OCI-LY7 (cell line): ENCODE data around the gene CORO7. TPM values are rescaled to one million over a fixed set of nuclear protein-coding genes. Genes with fewer than 3 reads are reported as not detected.

ENCODE experiments used
- BruUV-seq: library from RNA; stranded (reverse); fragments of 400-500 nt; replicated peaks from 2 replicates; lab custom pipeline; 2021; lab: Mats Ljungman, UMichigan
- CTCF ChIA-PET: fragments of 300-600 bp; sonication (Branson Sonifier 250); formaldehyde crosslinking; loops from one replicate; lab custom pipeline; 2022; ENCODE audit warnings: antibody characterized with exemption; ENCODE audit not compliant: unreplicated experiment; lab: Charles Lee
- POLR2A ChIA-PET: fragments of 300-600 bp; sonication (Branson Sonifier 250); formaldehyde crosslinking; loops from one replicate; lab custom pipeline; 2022; ENCODE audit warnings: antibody characterized with exemption; lab: Charles Lee
- DNase-seq: peaks from one replicate; pipeline ENCODE4 v3.0.0-alpha.2; 2015; ENCODE audit warnings: low spot score
- H2AFZ ChIP-seq: fragments of 200-600 bp; sonication (generic), shearing (Covaris generic); 2 replicates; pipeline ENCODE4 v1.6.1; 2014; ENCODE audit warnings: mild to moderate bottlenecking, antibody characterized with exemption, low read length, moderate library complexity
- H3K27ac ChIP-seq: fragments of 200-600 bp; sonication (generic); 2 replicates; pipeline ENCODE4 v1.5.1; 2014; ENCODE audit warnings: mixed run types, low read depth, mild to moderate bottlenecking, moderate library complexity, low read length, inconsistent platforms; ENCODE audit not compliant: poor library complexity, severe bottlenecking
- H3K36me3 ChIP-seq: fragments of 200-600 bp; sonication (generic); 2 replicates; pipeline ENCODE4 v1.6.1; 2014; ENCODE audit warnings: mild to moderate bottlenecking, antibody characterized with exemption, low read length, moderate library complexity, mixed read lengths; ENCODE audit not compliant: insufficient read depth
- H3K4me1 ChIP-seq: fragments of 200-600 bp; sonication (generic); 2 replicates; pipeline ENCODE4 v1.5.1; 2014; ENCODE audit warnings: mild to moderate bottlenecking, low read length; ENCODE audit not compliant: insufficient read depth, poor library complexity, severe bottlenecking
- H3K4me2 ChIP-seq: fragments of 200-600 bp; sonication (generic); 2 replicates; pipeline ENCODE4 v1.6.1; 2014; ENCODE audit warnings: mild to moderate bottlenecking, low read length
- H3K4me3 ChIP-seq: fragments of 200-600 bp; sonication (generic); 2 replicates; pipeline ENCODE4 v1.5.1; 2014; ENCODE audit warnings: mild to moderate bottlenecking, low read depth, low read length; ENCODE audit not compliant: poor library complexity, severe bottlenecking
- H3K79me2 ChIP-seq: fragments of 200-600 bp; sonication (generic); 2 replicates; pipeline ENCODE4 v1.6.1; 2016; ENCODE audit warnings: low read depth, mild to moderate bottlenecking, low read length, moderate library complexity, mixed read lengths; ENCODE audit not compliant: insufficient read depth
- H3K9me2 ChIP-seq: fragments of 200-600 bp; sonication (generic); 2 replicates; pipeline ENCODE4 v1.6.1; 2016; ENCODE audit warnings: mild to moderate bottlenecking, low read length, mixed read lengths; ENCODE audit not compliant: insufficient read depth
- H3K9me3 ChIP-seq: fragments of 200-600 bp; sonication (generic); 2 replicates; pipeline ENCODE4 v1.6.1; 2014; ENCODE audit warnings: mild to moderate bottlenecking, mixed run types, low read length, mixed read lengths
- H4K20me1 ChIP-seq: fragments of 200-600 bp; sonication (generic); 2 replicates; pipeline ENCODE4 v1.6.1; 2014; ENCODE audit warnings: mild to moderate bottlenecking, antibody characterized with exemption, low read length, moderate library complexity, mixed read lengths; ENCODE audit not compliant: insufficient read depth
- EZH2phosphoT487 ChIP-seq: fragments of 200-600 bp; sonication (generic); IDR thresholded peaks from 2 replicates; pipeline ENCODE4 v1.6.1; 2018; ENCODE audit warnings: low read depth, borderline replicate concordance, mild to moderate bottlenecking, mixed run types, antibody characterized with exemption, low read length, moderate library complexity, mixed read lengths
- intact Hi-C: fragments of 100-400 bp; cut with micrococcal nuclease; formaldehyde crosslinking; loops from one replicate; pipeline ENCODE4 v1.10.0; 2022; ENCODE audit not compliant: unreplicated experiment
- total RNA-seq, 2 experiments: library from RNA; depleted of rRNA in 1 of 2; stranded (reverse); fragments of >200 nt in 1 of 2; shearing (Covaris generic) in 1 of 2; gene quantifications; 2 replicates each; pipeline ENCODE4 v1.2.3, GENCODE V29; 2014 to 2022
- TF ChIP-seq, protein P1 (sequence below): fragments of 200-600 bp; sonication (generic); conservative IDR thresholded peaks from 2 replicates; pipeline ENCODE4 v1.5.1; 2014; ENCODE audit warnings: mild to moderate bottlenecking, antibody characterized with exemption, low read length, moderate library complexity, mixed read lengths

Gene CORO7
- total RNA-seq, 2 experiments from 2014 or later = 77.2 to 112 TPM

DNA sequence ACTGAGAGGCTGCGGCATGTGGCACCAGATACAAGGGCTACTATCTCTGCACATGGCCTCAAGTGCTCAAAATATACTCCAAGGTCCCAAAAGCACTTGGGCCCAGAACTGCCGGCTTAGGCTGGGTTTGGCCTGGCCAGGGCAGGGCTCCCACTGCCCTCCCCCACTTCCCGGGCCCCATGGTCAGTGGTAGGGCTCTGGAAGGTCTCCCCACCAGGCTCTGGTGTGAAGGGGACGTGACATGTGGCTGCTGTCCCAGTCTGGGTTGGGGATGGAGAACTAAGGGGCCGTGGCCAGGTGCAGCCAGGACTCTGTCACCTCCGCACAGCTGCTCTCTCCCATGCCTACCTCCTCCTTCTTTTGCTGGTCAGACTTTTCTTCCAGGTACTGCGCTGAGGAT is 59.6 kb downstream of the CORO7 start:
- POLR2A ChIA-PET = no interaction called here

DNA sequence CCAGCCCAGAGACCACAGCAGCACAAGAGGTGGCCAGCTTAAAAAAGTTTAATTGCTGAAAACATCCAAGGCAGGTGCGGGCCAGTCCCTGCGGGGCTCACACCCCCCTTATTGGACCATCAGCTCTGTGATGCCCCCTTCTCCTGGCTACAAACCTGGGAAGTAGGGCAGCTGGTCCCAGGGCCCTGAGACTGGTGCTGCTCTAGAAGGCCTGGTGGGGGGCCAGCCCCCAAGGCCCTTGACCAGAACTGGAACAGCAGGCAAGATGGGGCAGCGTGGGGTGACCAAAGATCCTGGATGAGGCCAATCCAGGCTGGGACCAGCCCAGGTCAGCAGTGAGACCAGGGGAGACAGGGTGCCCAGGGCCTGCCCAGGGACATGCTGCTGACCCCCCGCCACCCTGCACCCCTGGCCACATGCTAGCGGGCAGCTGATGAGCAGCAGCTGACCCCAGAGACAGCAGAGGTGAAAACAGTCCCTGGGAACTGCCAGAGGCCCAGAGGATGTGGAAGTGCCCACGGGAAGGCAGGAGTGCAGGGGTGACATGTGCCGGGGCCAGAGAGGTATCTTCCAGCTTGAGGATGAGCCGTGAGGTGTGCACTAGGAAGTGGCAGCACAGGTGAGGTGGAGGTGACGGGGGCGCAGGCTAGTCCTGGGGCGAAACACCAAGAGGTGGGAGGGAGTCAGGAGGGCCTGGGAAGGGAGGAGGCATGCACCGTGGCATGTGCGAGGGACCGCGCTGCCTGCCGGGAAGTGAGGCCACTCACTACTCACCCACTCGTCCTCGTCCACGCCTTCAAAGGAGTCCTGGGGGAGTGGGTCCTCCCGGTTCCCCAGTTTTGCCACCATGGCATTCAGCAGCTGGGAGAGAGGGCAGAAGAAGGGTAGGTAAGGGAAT is 61.6 kb downstream of the CORO7 start:
- BruUV-seq = no TSS peak
- no peak overlapping the region for H3K27ac ChIP-seq
- peaks cover 31% of the 10 kb centered on the region; the same call in 1 of the 2 replicates for H3K36me3 ChIP-seq
- H3K79me2 ChIP-seq = peaks cover 12% of the 10 kb centered on the region
- no peak overlapping the region for H3K4me3 ChIP-seq
- intact Hi-C loops = no loop called here
- TF ChIP-seq EZH2phosphoT487 = no peak
- TF ChIP-seq, protein P1, sequence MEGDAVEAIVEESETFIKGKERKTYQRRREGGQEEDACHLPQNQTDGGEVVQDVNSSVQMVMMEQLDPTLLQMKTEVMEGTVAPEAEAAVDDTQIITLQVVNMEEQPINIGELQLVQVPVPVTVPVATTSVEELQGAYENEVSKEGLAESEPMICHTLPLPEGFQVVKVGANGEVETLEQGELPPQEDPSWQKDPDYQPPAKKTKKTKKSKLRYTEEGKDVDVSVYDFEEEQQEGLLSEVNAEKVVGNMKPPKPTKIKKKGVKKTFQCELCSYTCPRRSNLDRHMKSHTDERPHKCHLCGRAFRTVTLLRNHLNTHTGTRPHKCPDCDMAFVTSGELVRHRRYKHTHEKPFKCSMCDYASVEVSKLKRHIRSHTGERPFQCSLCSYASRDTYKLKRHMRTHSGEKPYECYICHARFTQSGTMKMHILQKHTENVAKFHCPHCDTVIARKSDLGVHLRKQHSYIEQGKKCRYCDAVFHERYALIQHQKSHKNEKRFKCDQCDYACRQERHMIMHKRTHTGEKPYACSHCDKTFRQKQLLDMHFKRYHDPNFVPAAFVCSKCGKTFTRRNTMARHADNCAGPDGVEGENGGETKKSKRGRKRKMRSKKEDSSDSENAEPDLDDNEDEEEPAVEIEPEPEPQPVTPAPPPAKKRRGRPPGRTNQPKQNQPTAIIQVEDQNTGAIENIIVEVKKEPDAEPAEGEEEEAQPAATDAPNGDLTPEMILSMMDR = no peak
- ChIA-PET CTCF (no interaction called here), POLR2A (no interaction called here)
- H3K9me3 ChIP-seq = no peaks in the 10 kb centered on the region
- no peak overlapping the region for H2AFZ ChIP-seq
- no peak for DNase-seq
- peaks cover 12% of the 10 kb centered on the region for H3K4me1 ChIP-seq
- H3K9me2 ChIP-seq = no peaks in the 10 kb centered on the region
- H4K20me1 ChIP-seq = no peaks in the 10 kb centered on the region
- no peak overlapping the region for H3K4me2 ChIP-seq

More for the DNA sequence above, 59.6 kb downstream of the CORO7 start:
- no peaks in the 10 kb centered on the region for H3K9me3 ChIP-seq
- H2AFZ ChIP-seq = no peak overlapping the region
- H4K20me1 ChIP-seq = no peaks in the 10 kb centered on the region
- intact Hi-C loops = no loop called here
- no TSS peak for BruUV-seq
- H3K4me2 ChIP-seq = no peak overlapping the region
- H3K4me3 ChIP-seq = no peak overlapping the region
- TF ChIP-seq, protein P1 = no peak
- no peak for TF ChIP-seq EZH2phosphoT487
- H3K36me3 ChIP-seq = peaks cover 47% of the 10 kb centered on the region
- H3K79me2 ChIP-seq = no peaks in the 10 kb centered on the region
- no peak for DNase-seq
- CTCF ChIA-PET = no interaction called here
- H3K9me2 ChIP-seq = no peaks in the 10 kb centered on the region
- no peak overlapping the region for H3K27ac ChIP-seq
- peaks cover 3% of the 10 kb centered on the region for H3K4me1 ChIP-seq

DNA sequence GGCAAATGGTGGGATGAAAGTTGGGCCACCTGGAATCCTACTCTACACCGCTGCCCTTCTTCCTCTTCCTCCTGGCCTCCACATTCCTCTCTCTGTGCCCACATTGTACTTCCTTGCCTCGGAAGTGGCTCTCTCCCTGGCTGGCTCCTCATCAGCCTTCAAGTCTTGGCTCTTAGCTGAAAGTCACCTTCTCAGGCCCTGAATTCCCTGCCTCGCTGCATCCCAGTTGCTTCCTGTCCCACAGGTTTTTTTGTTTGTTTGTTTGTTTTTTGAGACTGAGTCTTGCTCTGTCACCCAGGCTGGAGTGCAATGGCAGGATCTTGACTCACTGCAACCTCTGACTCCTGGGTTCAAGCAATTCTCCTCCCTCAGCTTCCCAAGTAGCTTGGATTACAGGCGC is 62.7 kb downstream of the CORO7 start:
- H3K9me3 ChIP-seq = no peaks in the 10 kb centered on the region
- no TSS peak for BruUV-seq
- H3K36me3 ChIP-seq = peaks cover 29% of the 10 kb centered on the region; the same call in 1 of the 2 replicates
- no peak overlapping the region for H2AFZ ChIP-seq
- no peak overlapping the region for H3K4me2 ChIP-seq
- peaks cover 18% of the 10 kb centered on the region for H3K4me1 ChIP-seq
- no peak for DNase-seq
- H3K9me2 ChIP-seq = no peaks in the 10 kb centered on the region
- H4K20me1 ChIP-seq = no peaks in the 10 kb centered on the region
- no peak overlapping the region for H3K27ac ChIP-seq
- H3K4me3 ChIP-seq = no peak overlapping the region
- ChIA-PET POLR2A (no interaction called here), CTCF (interaction anchor here (0.6 kb wide), 1 partner anchor 343 kb away, joined by 3 read pairs; no protein-coding TSS in a partner anchor)
- H3K79me2 ChIP-seq = peaks cover 20% of the 10 kb centered on the region
- TF ChIP-seq EZH2phosphoT487 = no peak
- TF ChIP-seq, protein P1 = no peak
- intact Hi-C loops = no loop called here
